ENCODE results near the gene HP1BP3.
"Not testable (repeated sequence)": the region's sequence is repeated elsewhere in the genome, so short reads cannot be mapped to it uniquely, and the experiment has no call there.

HP1BP3 gene

DNA sequence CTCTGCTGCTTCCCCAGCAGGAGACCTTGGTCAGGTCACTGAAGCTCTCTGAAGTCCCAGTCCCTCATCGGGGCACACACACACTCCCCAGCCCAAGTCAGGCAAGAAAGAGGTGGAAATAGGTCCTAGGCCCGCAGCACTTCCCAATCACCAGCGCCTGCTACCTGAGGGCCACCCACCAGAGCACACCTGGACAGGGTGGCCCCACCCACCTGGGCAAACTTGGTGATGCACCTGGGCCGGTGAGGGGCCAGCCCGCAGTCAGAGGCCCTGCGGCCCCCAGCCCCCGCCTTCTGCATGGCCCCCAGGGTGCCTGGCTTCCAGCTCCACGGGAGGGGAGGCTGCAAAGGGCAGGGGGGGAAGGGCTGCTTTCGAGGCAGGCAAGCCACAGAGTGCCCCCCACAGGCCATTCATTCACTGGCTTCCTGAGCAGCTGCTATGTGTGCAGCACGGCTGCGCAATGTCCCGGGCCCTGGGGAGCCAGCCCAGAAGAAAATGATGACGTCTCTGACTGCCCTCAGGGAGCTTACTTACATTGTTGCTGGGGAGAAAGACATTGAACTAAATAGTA, 59.3 kb downstream of the HP1BP3 start:
- DNase-seq (ENCODE audit: low read depth in 2 of 2), result no peak

DNA sequence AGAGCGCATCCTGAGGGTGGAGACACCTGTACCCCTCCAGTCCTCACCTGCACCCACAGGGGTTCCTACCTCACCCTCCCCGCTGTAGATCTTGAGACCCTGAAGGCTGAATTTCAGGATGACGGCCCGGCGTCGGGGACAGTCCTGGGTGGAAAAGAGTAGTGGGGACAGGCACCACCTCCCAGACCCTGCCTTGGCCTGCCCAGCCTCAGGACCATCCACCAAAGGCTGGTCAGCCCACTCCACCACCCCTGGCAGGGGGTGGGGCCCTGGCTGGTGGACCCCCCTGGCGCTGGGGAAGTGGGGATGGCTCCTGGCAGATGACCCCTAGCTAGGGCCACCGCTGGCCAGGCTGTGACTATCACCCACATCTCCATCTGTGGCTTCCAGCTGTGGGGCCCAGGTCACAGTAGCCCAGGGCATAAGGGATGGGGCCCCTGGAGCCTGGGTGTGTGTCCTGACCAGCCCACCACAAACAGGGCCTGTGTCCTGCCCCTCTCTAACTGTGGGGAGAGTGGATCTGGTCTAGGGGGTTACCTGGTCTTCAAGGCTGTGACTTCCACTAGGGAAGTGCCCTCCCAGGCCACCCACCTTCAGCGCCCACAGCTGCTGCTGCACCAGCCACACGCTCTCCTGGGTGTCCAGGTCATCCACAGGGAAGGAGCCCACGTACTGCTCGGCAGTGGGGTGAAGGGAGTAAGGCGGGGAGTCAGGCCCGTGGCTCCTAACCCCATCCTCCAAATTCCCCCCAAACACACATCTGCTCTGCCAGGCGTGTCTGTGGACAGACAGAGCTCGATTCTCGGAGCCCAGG, 60.0 kb downstream of the HP1BP3 start:
- no peak for DNase-seq (ENCODE audit: low read depth in 2 of 2)

DNA sequence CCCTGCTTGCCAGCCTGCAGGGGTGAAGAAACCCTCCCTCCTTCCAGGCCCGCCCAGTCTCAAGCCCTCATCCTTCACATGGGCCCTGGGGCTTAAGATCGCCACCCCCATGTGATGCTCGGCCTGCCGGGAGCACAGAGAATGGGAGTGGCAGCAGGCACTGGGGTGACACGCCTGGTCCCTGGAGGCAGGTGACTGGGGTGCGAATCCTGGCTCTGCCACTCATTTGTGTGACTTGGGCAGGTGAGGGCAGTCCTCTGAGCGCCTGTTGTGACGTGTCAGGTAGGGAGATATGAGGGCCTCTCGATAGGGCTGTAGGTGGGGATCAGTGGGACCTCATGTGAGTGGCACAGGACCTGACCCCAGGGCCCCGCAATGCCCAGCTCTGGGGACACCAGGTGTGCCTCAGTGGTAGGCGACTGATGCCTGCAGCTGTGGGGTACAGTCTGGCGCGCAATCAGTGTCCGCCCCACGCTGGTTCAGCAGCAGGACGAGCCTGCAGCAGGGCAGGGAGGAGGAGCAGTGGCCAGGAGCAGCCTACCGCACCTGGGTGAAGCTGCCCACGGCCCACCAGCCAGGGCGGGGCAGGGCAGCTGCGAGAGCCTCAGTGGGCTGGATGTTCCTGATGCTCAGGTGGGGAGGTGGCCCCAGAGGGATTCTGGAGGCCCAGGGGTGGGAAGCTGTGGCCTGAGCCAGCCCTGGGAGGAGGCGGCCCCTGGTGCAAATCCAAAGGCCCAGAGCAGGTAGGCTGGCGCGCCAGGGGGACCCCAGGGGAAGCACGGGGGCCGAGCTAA, 60.8 kb downstream of the HP1BP3 start:
- DNase-seq (ENCODE audit: low read depth in 2 of 2), result no peak

DNA sequence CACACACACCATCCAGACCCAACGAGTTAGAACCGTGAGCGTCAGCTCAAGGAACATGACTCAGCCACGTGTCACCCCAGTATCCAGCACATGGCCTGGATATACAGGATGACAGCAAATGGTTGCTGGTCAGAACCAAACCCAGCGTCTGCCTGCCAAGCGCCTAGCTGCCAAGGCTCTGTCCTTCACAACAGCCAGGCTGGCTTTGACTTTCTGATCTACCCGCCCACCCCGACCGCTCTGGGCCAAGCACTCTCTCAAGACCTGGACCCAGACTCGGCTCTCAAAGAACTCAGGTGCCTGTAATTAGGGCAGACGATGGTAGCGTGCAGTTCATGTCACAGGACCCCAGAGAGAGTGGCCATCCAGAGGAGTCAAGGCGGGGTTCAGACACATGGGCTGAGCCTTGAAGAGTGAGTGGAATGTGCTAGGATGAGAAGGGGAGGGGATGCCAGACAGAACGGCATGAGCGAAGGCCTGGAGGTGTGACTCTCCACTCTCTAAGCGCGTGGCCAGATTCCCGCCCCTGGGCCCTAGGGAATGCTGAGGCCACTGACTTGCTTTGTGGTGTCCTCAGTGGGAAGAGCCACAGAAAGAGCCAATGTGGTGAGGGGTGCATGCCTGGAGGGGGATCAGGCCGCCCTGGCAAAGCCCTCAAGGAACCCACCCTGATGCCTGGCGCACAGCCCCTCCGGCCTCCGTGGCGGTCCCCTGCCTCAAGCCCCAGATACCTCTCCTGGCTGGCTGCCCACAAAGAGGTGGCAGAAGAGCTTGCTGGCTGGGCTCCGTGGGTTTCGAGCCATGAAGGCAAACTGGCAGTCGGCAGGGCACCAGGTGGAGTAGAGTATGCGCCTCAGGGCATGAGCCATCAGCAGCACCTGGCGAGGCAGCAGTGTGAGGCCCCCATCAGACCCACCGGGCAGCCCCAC, 61.7 kb downstream of the HP1BP3 start:
- DNase-seq (ENCODE audit: low read depth in 2 of 2), result no peak

DNA sequence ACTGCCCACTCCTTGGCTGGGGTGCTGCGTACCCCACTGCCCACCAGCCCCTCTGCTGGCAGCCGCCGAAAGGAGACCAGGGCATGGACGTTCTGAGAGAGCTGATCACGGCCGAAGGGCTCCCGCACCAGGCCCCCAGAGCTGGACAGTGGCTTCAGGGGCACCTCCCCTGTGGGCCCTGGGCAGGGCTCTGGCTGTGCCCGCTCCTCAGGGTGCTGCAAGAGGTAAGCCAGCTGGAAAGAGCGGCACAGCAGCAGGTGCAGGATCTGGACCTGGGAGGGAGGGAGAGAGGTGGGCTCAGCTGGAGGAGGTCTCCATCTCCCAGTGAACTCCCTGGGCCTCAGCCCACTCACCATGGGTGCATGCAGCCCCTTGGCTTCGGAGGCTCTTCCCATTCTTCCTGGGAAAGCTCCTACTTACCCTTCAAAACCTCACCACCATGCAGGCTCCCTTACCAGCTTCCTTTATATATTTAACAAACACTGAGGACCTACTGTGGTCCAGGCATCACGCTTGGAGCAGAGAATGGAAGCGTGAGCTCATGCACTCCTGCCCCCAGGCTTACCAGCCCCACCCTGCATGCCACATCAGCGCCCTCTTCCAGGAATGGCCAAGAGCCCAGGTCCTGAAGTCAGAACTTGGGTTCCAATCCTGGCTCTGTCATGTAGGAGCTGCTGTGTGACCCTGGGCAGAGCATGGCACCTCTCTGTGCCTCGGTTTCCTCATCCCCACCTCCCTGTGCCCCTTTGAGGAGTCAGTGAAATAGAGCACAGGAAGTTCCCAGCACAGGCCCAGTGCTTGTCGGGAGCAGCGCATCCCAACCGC, 62.5 kb downstream of the HP1BP3 start:
- DNase-seq (ENCODE audit: low read depth in 2 of 2), result no peak

DNA sequence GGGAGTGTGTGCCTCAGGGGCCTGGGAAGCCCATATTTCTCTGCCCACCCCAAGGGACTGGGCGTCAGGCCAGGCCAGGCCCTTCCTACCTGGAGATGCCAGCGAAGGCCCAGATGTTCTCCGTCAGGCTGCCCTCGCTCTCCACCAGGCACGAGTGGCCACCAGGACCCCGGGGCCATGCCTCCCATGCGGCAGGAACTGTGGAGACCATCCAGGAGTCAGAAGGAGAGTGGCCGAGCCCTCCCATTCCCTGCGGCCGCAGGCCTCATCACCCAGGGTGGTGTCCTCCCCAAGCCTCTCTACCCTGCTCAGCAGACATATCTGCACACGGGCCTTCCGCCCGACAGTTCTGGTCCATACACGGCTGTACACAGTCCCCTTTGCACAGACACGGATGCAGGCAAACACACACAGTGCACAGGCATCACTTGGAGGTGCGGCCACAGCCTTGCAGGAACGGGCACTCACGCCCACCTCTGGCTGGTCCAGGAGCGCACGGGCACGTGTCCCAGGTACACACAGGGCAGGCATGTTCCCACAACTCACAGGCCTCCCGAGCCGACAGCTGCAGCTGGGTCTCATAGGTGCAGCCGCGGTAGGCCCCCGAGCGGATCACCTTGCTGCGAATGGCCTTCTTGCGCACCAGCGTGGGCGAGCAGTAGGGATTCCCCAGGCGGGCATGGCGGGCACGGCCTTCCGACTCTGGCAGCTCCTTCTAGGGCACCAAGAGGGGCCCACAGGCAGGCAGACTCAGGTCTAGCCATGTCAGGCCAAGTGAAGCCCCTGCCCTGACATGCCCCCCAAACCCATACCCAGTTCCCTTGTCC, 63.4 kb downstream of the HP1BP3 start:
- DNase-seq (ENCODE audit: low read depth in 2 of 2), result no peak

DNA sequence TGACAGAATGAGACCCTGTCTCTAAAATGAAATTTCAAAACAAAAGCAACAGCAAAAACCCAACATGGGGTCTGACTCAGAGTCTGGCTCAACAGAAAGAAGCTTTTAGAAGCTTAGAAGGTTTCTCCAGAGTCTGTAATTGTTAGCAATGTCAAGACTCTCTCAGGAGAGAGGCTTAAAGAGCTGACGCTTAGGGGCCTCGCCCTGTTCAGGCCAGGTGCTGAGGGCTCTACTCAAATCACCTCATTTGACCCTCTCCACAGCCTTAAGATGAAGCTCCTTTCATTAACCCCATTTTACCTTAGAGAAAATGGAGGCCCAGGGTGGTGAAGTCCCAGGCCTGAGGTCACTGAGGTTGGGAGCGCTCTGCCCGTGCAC, 64.0 kb downstream of the HP1BP3 start:
- no peak for DNase-seq (ENCODE audit: low read depth in 2 of 2)

DNA sequence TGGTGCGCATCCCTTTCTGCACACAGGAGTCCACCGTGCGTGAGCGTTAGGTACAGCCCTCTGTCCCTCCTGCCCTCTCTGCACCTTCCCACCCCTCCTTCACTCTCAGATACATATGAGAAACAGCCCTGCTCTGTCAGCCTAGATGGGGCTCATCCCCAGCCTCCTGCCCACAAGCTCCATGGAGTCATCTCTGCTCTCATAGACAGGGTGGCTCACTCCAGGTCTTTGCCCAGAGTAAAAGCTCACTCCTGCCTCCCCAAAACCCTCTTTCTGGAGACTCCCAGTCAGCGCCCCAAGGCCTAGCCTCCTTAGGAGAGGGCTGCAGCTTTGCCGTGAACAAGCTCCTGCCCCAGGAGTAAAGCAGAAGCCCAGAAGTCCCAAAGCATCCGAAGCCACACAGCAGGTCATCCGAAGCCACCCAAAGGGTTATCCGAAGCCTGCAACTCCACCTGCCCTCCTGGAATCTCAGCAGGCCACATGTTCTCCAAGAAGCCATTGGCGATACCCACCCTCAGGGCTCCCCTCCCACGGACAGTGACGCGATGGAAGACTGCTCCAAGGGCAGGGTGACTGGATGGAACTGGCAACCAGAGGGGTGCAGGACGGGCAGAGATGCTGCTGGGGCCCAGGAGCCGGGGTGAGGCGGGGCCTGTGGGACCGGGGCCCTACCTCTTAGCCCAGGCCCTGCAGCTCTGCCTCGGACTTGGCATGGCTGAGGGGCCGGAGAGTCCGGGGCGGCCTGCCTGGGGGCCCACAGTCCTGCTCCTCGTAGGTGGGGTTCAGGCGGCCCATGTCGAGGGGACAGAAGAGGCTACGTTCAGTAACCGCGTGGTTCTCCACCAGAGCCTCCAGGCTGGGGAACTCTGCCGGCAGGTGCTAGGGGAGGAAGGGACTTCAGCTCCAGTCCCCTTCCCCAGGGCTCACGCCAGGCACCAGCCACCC, 65.7 kb downstream of the HP1BP3 start:
- DNase-seq (ENCODE audit: low read depth in 2 of 2), result no peak

DNA sequence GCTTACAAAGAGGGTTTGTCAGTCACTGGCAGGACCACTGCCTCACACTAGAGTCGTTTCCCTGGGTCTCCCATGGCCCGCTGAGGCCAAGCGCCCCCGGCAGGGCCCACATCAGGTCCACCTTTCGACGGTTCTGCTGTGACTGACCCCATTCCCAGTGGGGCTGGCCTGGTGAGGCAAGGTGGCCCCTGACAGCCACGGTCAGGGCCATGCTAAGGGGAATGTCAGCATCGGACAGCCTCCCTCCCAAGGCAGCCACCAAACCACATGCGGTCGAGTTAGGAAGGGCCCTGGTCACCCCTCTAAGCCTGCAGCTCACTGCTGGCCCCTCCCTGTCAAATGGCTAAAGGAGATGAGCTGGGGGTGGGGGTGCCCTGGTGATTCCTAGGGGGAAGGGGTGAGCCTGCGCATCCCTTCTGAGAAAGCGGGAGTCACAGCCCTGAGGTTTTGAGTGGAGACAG, 66.4 kb downstream of the HP1BP3 start:
- no peak for DNase-seq (ENCODE audit: low read depth in 2 of 2)

DNA sequence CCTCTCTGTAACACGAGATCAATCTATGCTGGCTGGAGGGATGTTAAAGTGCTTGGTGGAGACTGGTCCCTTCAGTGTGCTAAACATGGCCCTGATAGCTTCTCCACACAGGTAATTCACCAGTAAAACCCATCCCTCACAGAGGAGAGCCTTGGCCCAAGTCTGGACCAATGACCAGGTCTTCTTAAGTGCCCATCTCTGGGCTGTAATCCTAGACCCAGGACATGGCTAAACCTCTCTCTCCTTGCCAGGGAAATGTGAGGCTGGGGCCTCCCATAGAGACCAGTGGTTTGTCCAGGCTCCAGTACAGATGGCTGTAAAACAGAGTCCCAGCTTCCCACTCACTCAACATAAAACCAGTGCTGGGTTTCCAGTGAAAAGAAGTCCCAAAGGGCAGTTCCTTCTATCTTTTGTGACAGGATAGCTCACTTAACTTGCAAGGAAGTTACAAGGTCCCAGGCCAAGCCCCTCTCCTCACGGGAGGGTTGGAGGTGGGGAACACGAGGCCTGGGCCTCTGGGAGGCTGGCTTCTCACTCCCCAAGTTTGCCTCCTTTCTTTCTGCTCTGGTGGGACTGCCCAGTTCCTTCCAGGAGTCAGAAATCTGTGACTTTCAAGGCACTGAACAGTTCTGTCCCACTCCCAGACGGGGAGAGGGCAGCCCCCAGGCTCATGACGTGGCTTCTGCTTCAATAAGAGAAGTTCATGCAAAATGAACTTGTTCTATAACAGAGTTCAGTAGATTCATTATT, 67.1 kb downstream of the HP1BP3 start:
- DNase-seq (ENCODE audit: low read depth in 2 of 2), result no peak

DNA sequence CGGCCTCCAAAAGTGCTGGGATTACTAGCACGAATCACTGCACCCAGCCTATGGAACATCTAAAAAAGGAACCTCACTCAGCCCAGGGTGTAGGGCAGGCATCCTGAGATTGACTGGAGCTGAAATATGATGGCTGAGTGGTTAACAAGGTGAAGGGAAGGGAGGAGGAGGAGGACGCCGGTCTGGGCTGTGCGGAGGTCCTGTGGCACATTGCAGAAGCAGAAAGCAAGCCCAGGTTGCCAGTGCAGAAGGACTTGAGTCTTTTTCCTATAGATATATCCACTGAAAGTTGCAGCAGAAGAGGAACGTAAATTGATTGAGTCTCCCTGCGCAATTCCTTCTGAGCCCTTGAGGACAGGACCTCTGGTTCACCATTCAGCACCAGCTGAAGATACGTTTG, 67.8 kb downstream of the HP1BP3 start:
- no peak for DNase-seq (ENCODE audit: low read depth in 2 of 2)

DNA sequence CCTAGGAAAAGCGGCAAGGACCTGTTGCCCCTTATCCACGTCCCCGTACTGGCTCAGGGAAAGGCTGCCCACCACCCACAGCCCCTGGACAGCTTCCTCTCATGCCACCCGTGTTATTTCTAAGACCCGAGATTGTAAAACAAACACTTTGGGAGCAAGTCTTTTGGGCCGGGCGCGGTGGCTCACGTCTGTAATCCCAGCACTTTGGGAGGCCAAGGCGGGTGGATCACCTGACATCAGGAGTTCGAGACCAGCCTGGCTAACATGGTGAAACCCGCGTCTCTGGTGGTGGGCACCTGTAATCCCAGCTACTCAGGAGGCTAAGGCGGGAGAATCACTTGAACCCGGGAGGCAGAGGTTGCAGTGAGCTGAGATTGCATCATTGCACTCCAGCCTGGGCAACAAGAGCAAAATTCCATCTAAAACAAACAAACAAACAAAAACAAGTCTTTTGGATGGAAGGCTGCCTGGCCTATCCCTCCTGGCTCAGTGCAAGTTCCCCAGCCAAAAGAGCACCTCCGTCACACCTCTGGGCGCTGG, 68.7 kb downstream of the HP1BP3 start:
- DNase-seq (ENCODE audit: low read depth in 2 of 2), result not testable (repeated sequence)

DNA sequence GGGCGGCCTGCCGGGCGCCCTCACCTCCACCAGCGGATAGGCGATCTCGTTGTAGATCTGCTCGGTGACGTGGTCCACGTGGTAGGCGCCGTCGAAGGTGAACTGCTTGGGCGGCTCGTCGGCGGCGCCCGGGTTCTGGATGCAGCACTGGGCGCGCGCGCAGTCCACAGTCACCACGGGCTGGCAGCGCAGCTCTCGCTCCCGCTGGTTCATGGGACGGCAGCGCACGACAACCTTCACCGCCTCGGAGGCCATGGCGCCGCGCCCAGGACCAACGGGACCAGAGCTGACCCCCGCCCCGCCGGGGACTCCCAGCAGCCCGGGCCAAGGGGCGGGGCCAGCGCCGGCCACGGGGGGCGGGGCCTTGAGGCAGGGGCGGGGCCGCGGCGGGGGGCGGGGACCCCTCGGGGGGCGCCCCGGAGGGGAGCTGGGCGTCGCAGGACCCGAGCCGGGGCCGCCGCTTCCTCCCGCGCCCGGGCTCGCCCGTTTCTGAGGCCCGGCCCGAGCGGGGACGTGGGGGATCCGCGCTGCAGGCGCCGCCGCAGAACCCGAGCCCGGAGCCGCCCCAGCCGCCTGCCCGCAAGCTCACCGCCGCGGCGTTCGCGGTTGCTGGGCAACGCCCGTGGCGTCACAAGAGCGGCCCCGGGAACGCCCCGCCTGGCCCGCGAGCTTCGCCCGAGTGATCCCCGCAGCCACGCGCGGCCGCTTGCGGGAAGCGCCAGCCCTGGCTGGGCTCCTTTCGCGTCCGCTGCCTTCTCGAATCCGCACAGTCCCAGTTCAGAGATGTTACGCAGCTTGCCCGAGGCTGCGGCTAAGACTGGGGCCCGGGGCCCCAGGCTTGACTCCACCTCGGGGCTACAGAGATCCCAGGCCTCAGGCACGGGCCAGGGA, 69.4 kb downstream of the HP1BP3 start, which contains the start of gene KIF17:
Gene KIF17, minus strand, starts transcription at position 556 of the 891 bp plus-strand sequence. Its CDS starts 301 bp downstream, at position 255.
- peak; percentile 35 to 48 for DNase-seq (ENCODE audit: low read depth in 2 of 2)

DNA sequence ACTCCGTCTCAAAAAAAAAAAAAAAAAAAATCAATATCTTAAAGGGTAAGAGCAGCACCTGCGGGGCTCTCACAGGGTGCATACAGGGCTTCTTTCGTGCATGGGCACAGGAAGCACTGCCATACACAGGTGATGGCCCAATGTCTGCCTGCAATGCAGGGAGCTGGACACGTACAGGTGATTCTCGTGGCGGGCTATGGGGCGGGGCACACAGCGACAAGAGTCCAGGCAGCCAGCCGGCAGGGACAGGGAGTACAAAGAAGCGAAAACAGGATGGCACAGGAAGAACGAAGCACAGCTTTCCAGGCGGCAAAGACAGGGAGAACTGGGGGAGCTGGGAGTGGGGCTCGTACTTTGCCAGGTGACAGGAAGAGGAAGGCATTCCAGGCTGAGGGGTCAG, 70.9 kb downstream of the HP1BP3 start:
- DNase-seq (ENCODE audit: low read depth in 2 of 2), result no peak

DNA sequence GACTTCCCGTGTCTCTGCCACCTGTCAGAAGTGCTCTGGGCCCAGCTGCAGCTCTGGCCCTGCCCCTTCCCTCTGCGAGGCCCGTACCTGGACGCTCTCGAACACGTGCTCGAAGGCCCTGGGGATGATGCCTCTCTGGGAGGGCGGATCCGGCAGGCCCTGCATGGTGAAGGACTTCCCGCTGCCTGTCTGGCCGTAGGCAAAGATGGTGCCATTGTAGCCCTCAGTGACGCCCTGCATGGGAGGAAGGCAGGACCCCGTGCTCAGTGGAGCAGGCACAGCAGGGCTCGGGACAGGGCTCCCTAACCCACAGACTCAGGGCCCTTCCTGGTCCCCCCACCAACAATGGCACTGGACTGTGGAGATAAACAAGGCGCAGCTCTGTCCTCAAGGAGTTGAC, 71.7 kb downstream of the HP1BP3 start:
- no peak for DNase-seq (ENCODE audit: low read depth in 2 of 2)

DNA sequence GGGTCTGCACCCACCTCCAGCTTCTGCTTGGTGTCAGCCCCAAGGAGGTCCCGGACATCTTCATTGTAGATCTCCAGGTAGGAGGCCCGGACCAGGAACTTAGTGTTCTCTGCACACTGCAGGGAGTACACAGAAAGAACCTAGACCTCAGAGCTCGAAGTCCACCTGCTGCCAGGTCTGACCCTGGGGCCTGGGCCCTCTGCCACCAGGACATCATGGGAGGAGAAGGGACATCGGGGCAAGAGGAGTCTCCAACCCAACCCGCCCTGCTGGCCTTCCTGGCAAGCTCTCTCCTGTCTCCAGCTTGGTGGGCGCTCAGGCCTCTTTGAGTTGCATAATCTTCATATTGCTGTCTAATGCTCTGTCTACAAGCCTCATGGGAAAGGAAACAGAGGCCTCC, 73.7 kb downstream of the HP1BP3 start:
- no peak for DNase-seq (ENCODE audit: low read depth in 2 of 2)

DNA sequence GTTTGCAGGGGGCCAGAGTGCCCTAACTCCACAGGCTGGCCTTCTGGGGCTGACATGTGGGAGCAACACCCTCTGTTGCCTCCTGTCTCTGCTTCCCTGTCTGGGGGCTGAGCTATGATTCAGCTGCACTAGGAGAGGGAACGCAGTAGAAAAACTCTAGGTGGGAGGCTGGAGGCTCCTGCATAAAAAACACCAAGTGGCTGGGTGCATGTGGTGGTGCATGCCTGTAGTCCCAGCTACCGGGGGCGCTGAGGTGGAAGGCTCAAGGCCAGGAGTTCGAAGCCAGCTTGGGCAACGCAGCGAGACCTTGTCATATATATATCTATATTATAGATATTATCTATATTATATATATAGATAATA, 74.9 kb downstream of the HP1BP3 start:
- DNase-seq (ENCODE audit: low read depth in 2 of 2), result no peak

Data from stimulated activated CD8-positive, alpha-beta memory T cell treated with anti-CD3 and anti-CD28 coated beads, Interleukin-15, amount 100 ng/mL, for 48 hours (primary cell).